ENCODE measurements around the gene SNX5. TPM values are rescaled to one million over a fixed set of nuclear protein-coding genes. Genes with fewer than 3 reads are reported as not detected.

Gene SNX5
- total RNA-seq, 1 experiment from 2014 or later: 90.8 TPM

DNA sequence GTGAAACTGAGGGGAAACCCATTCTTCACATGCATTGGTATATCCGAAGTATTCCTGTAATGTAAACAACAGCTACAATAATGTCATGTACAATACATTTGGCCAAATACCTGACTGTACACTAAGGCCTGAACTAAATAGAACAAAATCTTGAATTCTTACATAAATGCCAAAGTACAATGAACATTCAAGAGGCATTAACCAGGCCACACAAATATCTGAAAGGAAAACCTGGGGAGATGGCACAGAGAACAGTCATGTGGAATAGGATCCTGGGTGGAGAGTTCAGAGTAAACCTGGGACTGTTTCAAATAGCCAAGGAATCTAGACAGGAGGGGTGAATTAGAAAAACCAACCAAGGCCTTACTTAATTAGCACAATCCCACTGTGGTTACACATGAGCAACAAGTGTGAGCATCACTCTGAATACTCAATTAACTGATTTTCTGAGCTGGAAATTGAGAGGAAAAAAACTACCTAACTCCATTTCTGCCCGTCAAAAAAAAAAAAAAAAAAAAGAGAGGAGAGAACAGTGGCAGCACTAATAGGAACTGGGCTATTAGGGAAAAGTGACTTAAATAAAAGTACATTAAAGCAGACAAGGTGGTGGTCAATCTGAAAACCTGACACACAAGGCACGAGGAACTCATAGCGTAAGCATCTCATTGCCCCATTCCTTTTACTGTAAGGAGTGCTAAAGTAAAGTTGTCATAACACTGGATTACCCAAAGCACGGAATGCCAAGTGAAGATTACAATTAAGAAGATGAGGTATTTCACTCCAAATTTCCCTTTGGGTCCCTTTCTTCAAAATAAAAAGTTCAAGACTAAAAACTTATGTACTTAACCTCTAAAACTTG is 10.9 kb downstream of the SNX5 start:
- Histone ChIP-seq H3K27me3 (ENCODE audit: control insufficient read depth, insufficient read depth, low read length) (no peaks in the 10 kb centered on the region), H3K9me3 (ENCODE audit: control insufficient read depth, insufficient read depth, low read depth, low read length) (no peaks in the 10 kb centered on the region), H3K4me3 (ENCODE audit: low read depth in 2 of 2, low read length in 2 of 2) (no peak overlapping the region), H3K4me1 (ENCODE audit: control insufficient read depth, insufficient read depth, low read length) (peaks cover 48% of the 10 kb centered on the region), H3K36me3 (ENCODE audit: control insufficient read depth, insufficient read depth, low read length) (peaks cover 33% of the 10 kb centered on the region), H3K27ac (ENCODE audit: low read length) (0 out of 2 replicates have a peak overlapping the region, but pooled peaks have one; percentile 9)
- CTCF ChIA-PET: no interaction called here
- in situ Hi-C loops (cut with HindIII; ENCODE audit: low pct_unique_long_range_greater_than_20kb, low sequenced_read_pairs) (no loop called here), intact Hi-C loops (cut with micrococcal nuclease; ENCODE audit: unreplicated experiment) (no loop called here)
- ATAC-seq: no peak
- DNase-seq (ENCODE audit: low read depth, low spot score): no peak
- POLR2A ChIA-PET: interaction anchor here (0.6 kb wide), 1 partner anchor 499 kb away, joined by 7 read pairs; no protein-coding TSS in a partner anchor
- TF ChIP-seq POLR2AphosphoS5 (IDR thresholded peaks at IDR 0.05; ENCODE audit: low read depth, low read length): no peak
- TF ChIP-seq, protein P1, sequence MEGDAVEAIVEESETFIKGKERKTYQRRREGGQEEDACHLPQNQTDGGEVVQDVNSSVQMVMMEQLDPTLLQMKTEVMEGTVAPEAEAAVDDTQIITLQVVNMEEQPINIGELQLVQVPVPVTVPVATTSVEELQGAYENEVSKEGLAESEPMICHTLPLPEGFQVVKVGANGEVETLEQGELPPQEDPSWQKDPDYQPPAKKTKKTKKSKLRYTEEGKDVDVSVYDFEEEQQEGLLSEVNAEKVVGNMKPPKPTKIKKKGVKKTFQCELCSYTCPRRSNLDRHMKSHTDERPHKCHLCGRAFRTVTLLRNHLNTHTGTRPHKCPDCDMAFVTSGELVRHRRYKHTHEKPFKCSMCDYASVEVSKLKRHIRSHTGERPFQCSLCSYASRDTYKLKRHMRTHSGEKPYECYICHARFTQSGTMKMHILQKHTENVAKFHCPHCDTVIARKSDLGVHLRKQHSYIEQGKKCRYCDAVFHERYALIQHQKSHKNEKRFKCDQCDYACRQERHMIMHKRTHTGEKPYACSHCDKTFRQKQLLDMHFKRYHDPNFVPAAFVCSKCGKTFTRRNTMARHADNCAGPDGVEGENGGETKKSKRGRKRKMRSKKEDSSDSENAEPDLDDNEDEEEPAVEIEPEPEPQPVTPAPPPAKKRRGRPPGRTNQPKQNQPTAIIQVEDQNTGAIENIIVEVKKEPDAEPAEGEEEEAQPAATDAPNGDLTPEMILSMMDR (IDR thresholded peaks at IDR 0.05): no peak
- no peak for TF ChIP-seq TCF7L2 (IDR thresholded peaks at IDR 0.05; ENCODE audit: low read depth, low read length)
- no peak for TF ChIP-seq SIN3A (IDR thresholded peaks at IDR 0.05; ENCODE audit: borderline replicate concordance, insufficient read depth, low read depth, low read length)
- TF ChIP-seq, protein P2, sequence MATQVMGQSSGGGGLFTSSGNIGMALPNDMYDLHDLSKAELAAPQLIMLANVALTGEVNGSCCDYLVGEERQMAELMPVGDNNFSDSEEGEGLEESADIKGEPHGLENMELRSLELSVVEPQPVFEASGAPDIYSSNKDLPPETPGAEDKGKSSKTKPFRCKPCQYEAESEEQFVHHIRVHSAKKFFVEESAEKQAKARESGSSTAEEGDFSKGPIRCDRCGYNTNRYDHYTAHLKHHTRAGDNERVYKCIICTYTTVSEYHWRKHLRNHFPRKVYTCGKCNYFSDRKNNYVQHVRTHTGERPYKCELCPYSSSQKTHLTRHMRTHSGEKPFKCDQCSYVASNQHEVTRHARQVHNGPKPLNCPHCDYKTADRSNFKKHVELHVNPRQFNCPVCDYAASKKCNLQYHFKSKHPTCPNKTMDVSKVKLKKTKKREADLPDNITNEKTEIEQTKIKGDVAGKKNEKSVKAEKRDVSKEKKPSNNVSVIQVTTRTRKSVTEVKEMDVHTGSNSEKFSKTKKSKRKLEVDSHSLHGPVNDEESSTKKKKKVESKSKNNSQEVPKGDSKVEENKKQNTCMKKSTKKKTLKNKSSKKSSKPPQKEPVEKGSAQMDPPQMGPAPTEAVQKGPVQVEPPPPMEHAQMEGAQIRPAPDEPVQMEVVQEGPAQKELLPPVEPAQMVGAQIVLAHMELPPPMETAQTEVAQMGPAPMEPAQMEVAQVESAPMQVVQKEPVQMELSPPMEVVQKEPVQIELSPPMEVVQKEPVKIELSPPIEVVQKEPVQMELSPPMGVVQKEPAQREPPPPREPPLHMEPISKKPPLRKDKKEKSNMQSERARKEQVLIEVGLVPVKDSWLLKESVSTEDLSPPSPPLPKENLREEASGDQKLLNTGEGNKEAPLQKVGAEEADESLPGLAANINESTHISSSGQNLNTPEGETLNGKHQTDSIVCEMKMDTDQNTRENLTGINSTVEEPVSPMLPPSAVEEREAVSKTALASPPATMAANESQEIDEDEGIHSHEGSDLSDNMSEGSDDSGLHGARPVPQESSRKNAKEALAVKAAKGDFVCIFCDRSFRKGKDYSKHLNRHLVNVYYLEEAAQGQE (IDR thresholded peaks at IDR 0.05; ENCODE audit: insufficient read depth in 1 of 2, low read depth in 2 of 2, low read length in 1 of 2): no peak
- no TSS peak for BruUV-seq (replicated peaks)

DNA sequence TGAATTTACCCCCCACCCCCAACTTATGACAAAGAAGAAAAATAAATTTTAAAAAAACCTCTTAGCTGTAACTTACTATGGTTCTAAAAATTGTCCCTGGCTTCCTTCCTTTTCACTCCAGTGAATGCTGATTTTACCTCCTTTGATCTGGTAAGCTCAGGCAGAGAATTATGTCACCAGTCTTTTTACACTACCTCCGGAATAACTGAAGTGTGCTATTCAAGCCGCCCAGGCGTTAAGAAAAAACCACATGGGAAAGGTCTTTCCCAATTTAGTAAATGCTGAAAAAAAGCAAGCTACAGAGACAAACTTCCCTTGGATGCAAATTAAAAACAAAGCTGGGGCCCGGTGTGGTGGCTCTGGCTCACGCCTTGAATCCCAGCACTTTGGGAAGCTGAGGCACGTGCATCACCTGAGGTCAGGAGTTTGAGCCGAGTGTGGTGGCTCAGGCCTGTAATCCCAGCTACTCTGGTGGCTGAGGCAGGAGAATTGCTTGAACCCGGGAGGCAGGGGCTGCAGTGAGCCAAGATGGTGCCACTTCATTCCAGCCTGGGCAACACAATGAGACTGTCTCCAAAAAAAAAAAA is 12.4 kb downstream of the SNX5 start:
- no peak overlapping the region for H3K4me3 ChIP-seq (ENCODE audit: low read depth in 2 of 2, low read length in 2 of 2)
- peaks cover 42% of the 10 kb centered on the region for H3K36me3 ChIP-seq (ENCODE audit: control insufficient read depth, insufficient read depth, low read length)
- no peaks in the 10 kb centered on the region for H3K27me3 ChIP-seq (ENCODE audit: control insufficient read depth, insufficient read depth, low read length)
- DNase-seq (ENCODE audit: low read depth, low spot score): no peak
- ATAC-seq: no peak
- CTCF ChIA-PET: interaction anchor here (0.7 kb wide), 1 partner anchor 219 kb away, joined by 16 read pairs; no protein-coding TSS in a partner anchor
- no peaks in the 10 kb centered on the region for H3K9me3 ChIP-seq (ENCODE audit: control insufficient read depth, insufficient read depth, low read depth, low read length)
- H3K27ac ChIP-seq (ENCODE audit: low read length): no peak overlapping the region
- POLR2A ChIA-PET: interaction anchor here (0.6 kb wide), 2 partner anchors 75 to 981 kb away, joined by 11 to 13 read pairs; no protein-coding TSS in a partner anchor
- TF ChIP-seq, protein P1 (IDR thresholded peaks at IDR 0.05): no peak
- TF ChIP-seq POLR2AphosphoS5 (IDR thresholded peaks at IDR 0.05; ENCODE audit: low read depth, low read length) (no peak), TCF7L2 (IDR thresholded peaks at IDR 0.05; ENCODE audit: low read depth, low read length) (no peak), SIN3A (IDR thresholded peaks at IDR 0.05; ENCODE audit: borderline replicate concordance, insufficient read depth, low read depth, low read length) (no peak)
- TF ChIP-seq, protein P2 (IDR thresholded peaks at IDR 0.05; ENCODE audit: insufficient read depth in 1 of 2, low read depth in 2 of 2, low read length in 1 of 2): no peak
- no TSS peak for BruUV-seq (replicated peaks)
- peaks cover 36% of the 10 kb centered on the region for H3K4me1 ChIP-seq (ENCODE audit: control insufficient read depth, insufficient read depth, low read length)
- in situ Hi-C loops (cut with HindIII; ENCODE audit: low pct_unique_long_range_greater_than_20kb, low sequenced_read_pairs) (no loop called here), intact Hi-C loops (cut with micrococcal nuclease; ENCODE audit: unreplicated experiment) (no loop called here)
